ENCODE measurements around the gene ETV5. TPM values are rescaled to one million over a fixed set of nuclear protein-coding genes. Genes with fewer than 3 reads are reported as not detected.

ETV5 gene
- total and polyA plus RNA-seq, 10 of the 15 experiments (the other 5 are each of a cell fraction or from before 2014, with no cell fraction given), result 5.0 to 18.4 (median 7.4) TPM

DNA sequence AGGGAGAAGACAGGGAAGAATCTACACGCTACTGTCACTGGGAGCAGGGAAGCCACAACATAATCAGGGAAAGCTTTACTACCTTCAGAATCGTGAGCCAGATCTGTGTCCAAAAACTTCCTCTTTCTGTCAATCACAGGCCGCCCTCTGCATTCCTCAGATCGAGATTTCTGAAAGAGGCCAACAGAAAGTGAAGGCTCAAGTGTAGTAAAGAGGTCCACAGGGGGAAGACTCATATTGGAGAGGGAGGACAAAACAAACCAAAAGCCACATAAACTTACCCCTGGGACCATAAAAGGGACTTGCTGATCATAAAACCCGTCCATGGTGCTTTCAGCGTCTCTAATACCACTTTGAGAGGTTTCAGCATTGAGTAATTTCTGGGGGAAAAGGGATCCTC, 3.3 kb downstream of the ETV5 start:
- Histone ChIP-seq H3K27ac (ENCODE audit: control insufficient read depth, insufficient read depth) (no peak overlapping the region), H3K4me3 (no peak overlapping the region), H3K27me3 (replicated peaks in 1 of 2; ENCODE audit: control insufficient read depth in 2 of 2, insufficient read depth in 2 of 2, low read length in 1 of 2) (peaks cover 0 to 7% of the 10 kb centered on the region in 2 experiments; a peak in 2 of 4 replicates), H3K9me3 (replicated peaks; ENCODE audit: control insufficient read depth, insufficient read depth, low read length) (no peaks in the 10 kb centered on the region), H4K20me1 (ENCODE audit: control insufficient read depth, insufficient read depth) (no peaks in the 10 kb centered on the region), H3K79me2 (ENCODE audit: control insufficient read depth, insufficient read depth, low read length) (no peaks in the 10 kb centered on the region), H3K9ac (ENCODE audit: control insufficient read depth, insufficient read depth, low read length) (no peak overlapping the region), H3K4me2 (ENCODE audit: control insufficient read depth, insufficient read depth) (peak overlapping the region; percentile 25; the same call in 1 of the 2 replicates), H3K36me3 (ENCODE audit: control insufficient read depth in 2 of 2, insufficient read depth in 2 of 2, low read length in 1 of 2) (no peaks in the 10 kb centered on the region), H2AFZ (ENCODE audit: control insufficient read depth, low read depth, low read length) (peak overlapping the region; percentile 23), H3K4me1 (ENCODE audit: control insufficient read depth, insufficient read depth, low read length) (peaks cover 19% of the 10 kb centered on the region)
- intact Hi-C loops (cut with micrococcal nuclease; ENCODE audit: unreplicated experiment) (loop anchor here (5.0 to 10.0 kb wide), 3 partner anchors 47 to 429 kb away; no protein-coding TSS in a partner anchor), in situ Hi-C loops (cut with MboI) (no loop called here)
- POLR2A ChIA-PET, result no interaction called here
- WGBS (ENCODE audit: insufficient coverage, insufficient replicate concordance, low lambda C conversion rate, missing lambda C conversion rate), result 17% methylated on average over 6 of the region's 6 CpGs
- CTCF ChIA-PET, result interaction anchor here (0.8 to 1.2 kb wide), 2 partner anchors 136 to 162 kb away, joined by 3 to 5 read pairs; no protein-coding TSS in a partner anchor
- FAIRE-seq (no peak), DNase-seq (ENCODE audit: low read depth, low spot score) (no peak), ATAC-seq (no peak)
- RAD21 ChIA-PET (ENCODE audit: unreplicated experiment), result interaction anchor here (1.8 kb wide), 1 partner anchor 150 kb away, joined by 5 read pairs; no protein-coding TSS in a partner anchor
- no TSS peak for BruUV-seq (replicated peaks)
- SMC1A ChIA-PET (ENCODE audit: uncharacterized antibody, unreplicated experiment), result interaction anchor here (1.0 to 2.1 kb wide), 3 partner anchors 23 to 102 kb away, joined by 3 to 11 read pairs (median 6); no protein-coding TSS in a partner anchor
- TF ChIP-seq MYC (IDR thresholded peaks at IDR 0.05; ENCODE audit: insufficient read depth, insufficient read length, insufficient replicate concordance, low read length, severe bottlenecking), result no peak
- TF ChIP-seq NRF1 (conservative IDR thresholded peaks at IDR 0.05; ENCODE audit: low read depth, low read length), result no peak
- TF ChIP-seq, protein P1, sequence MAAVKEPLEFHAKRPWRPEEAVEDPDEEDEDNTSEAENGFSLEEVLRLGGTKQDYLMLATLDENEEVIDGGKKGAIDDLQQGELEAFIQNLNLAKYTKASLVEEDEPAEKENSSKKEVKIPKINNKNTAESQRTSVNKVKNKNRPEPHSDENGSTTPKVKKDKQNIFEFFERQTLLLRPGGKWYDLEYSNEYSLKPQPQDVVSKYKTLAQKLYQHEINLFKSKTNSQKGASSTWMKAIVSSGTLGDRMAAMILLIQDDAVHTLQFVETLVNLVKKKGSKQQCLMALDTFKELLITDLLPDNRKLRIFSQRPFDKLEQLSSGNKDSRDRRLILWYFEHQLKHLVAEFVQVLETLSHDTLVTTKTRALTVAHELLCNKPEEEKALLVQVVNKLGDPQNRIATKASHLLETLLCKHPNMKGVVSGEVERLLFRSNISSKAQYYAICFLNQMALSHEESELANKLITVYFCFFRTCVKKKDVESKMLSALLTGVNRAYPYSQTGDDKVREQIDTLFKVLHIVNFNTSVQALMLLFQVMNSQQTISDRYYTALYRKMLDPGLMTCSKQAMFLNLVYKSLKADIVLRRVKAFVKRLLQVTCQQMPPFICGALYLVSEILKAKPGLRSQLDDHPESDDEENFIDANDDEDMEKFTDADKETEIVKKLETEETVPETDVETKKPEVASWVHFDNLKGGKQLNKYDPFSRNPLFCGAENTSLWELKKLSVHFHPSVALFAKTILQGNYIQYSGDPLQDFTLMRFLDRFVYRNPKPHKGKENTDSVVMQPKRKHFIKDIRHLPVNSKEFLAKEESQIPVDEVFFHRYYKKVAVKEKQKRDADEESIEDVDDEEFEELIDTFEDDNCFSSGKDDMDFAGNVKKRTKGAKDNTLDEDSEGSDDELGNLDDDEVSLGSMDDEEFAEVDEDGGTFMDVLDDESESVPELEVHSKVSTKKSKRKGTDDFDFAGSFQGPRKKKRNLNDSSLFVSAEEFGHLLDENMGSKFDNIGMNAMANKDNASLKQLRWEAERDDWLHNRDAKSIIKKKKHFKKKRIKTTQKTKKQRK (IDR thresholded peaks at IDR 0.05; ENCODE audit: low read depth, low read length), result no peak
- peak; percentile 20 to 23; a peak in 1 of 4 replicates for TF ChIP-seq IKZF2 (IDR thresholded peaks at IDR 0.05)
- TF ChIP-seq, protein P2, sequence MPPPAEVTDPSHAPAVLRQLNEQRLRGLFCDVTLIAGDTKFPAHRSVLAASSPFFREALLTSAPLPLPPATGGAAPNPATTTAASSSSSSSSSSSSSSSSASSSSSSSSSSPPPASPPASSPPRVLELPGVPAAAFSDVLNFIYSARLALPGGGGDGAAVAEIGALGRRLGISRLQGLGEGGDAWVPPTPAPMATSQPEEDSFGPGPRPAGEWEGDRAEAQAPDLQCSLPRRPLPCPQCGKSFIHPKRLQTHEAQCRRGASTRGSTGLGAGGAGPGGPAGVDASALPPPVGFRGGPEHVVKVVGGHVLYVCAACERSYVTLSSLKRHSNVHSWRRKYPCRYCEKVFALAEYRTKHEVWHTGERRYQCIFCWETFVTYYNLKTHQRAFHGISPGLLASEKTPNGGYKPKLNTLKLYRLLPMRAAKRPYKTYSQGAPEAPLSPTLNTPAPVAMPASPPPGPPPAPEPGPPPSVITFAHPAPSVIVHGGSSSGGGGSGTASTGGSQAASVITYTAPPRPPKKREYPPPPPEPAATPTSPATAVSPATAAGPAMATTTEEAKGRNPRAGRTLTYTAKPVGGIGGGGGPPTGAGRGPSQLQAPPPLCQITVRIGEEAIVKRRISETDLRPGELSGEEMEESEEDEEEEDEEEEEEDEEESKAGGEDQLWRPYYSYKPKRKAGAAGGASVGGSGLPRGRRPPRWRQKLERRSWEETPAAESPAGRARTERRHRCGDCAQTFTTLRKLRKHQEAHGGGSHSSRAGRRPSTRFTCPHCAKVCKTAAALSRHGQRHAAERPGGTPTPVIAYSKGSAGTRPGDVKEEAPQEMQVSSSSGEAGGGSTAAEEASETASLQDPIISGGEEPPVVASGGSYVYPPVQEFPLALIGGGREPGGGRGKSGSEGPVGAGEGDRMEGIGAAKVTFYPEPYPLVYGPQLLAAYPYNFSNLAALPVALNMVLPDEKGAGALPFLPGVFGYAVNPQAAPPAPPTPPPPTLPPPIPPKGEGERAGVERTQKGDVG (CRISPR knock-in tag; IDR thresholded peaks at IDR 0.05), result no peak
- TF ChIP-seq ETV6 (conservative IDR thresholded peaks at IDR 0.05 in 1 of 2, IDR thresholded peaks at IDR 0.05 in 1 of 2; ENCODE audit: borderline replicate concordance in 1 of 2, low read depth in 1 of 2), result no peak
- TF ChIP-seq HDAC2 (IDR thresholded peaks at IDR 0.05), result no peak
- no peak for TF ChIP-seq SIX5 (IDR thresholded peaks at IDR 0.05; ENCODE audit: low read depth, low read length, severe bottlenecking)
- TF ChIP-seq MTA3 (IDR thresholded peaks at IDR 0.05; ENCODE audit: borderline replicate concordance, low read length), result no peak
- no peak for TF ChIP-seq PAX8 (IDR thresholded peaks at IDR 0.05)
- TF ChIP-seq, protein P3, sequence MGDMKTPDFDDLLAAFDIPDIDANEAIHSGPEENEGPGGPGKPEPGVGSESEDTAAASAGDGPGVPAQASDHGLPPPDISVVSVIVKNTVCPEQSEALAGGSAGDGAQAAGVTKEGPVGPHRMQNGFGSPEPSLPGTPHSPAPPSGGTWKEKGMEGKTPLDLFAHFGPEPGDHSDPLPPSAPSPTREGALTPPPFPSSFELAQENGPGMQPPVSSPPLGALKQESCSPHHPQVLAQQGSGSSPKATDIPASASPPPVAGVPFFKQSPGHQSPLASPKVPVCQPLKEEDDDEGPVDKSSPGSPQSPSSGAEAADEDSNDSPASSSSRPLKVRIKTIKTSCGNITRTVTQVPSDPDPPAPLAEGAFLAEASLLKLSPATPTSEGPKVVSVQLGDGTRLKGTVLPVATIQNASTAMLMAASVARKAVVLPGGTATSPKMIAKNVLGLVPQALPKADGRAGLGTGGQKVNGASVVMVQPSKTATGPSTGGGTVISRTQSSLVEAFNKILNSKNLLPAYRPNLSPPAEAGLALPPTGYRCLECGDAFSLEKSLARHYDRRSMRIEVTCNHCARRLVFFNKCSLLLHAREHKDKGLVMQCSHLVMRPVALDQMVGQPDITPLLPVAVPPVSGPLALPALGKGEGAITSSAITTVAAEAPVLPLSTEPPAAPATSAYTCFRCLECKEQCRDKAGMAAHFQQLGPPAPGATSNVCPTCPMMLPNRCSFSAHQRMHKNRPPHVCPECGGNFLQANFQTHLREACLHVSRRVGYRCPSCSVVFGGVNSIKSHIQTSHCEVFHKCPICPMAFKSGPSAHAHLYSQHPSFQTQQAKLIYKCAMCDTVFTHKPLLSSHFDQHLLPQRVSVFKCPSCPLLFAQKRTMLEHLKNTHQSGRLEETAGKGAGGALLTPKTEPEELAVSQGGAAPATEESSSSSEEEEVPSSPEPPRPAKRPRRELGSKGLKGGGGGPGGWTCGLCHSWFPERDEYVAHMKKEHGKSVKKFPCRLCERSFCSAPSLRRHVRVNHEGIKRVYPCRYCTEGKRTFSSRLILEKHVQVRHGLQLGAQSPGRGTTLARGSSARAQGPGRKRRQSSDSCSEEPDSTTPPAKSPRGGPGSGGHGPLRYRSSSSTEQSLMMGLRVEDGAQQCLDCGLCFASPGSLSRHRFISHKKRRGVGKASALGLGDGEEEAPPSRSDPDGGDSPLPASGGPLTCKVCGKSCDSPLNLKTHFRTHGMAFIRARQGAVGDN (IDR thresholded peaks at IDR 0.05), result no peak
- TF ChIP-seq FOS (IDR thresholded peaks at IDR 0.05; ENCODE audit: borderline replicate concordance, extremely low read depth, insufficient read length), result no peak
- TF ChIP-seq HCFC1 (IDR thresholded peaks at IDR 0.05; ENCODE audit: low read length), result no peak

All from GM12878 (cell line).